ENCODE data around the gene DLG2.

- TF ChIP-seq, protein P1, sequence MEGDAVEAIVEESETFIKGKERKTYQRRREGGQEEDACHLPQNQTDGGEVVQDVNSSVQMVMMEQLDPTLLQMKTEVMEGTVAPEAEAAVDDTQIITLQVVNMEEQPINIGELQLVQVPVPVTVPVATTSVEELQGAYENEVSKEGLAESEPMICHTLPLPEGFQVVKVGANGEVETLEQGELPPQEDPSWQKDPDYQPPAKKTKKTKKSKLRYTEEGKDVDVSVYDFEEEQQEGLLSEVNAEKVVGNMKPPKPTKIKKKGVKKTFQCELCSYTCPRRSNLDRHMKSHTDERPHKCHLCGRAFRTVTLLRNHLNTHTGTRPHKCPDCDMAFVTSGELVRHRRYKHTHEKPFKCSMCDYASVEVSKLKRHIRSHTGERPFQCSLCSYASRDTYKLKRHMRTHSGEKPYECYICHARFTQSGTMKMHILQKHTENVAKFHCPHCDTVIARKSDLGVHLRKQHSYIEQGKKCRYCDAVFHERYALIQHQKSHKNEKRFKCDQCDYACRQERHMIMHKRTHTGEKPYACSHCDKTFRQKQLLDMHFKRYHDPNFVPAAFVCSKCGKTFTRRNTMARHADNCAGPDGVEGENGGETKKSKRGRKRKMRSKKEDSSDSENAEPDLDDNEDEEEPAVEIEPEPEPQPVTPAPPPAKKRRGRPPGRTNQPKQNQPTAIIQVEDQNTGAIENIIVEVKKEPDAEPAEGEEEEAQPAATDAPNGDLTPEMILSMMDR (IDR thresholded peaks at IDR 0.05), result no peak
- TF ChIP-seq POLR2AphosphoS5 (IDR thresholded peaks at IDR 0.05) (no peak), POLR2A (IDR thresholded peaks at IDR 0.05) (no peak)
Observed at GRCh38 chr11:85029964-85030363, 597.2 kb downstream of the DLG2 start.

Measured in sigmoid colon (tissue), 4 donors.